ENCODE data around the gene EEIG1. TPM values are rescaled to one million over a fixed set of nuclear protein-coding genes. Genes with fewer than 3 reads are reported as not detected.

The EEIG1 gene
- total and polyA plus RNA-seq, 9 of the 15 experiments (the other 6 are each of a cell fraction or from before 2014, with no cell fraction given), result 0.17 to 16.7 (median 3.6) TPM

GRCh38 chr9:127934986-127935385, 45.8 kb downstream of the EEIG1 start:
- DNase-seq (ENCODE audit: extremely low read depth in 1 of 4, low spot score in 3 of 4), result no peak
- peaks cover 45% of the 10 kb centered on the region for H3K79me2 ChIP-seq (ENCODE audit: control insufficient read depth, insufficient read depth, low read length)
- no peak overlapping the region for H2AFZ ChIP-seq (ENCODE audit: low read depth, low read length)
- H3K4me3 ChIP-seq, result peak overlapping the region; percentile 70; the same call in 1 of the 2 replicates
- H3K9me1 ChIP-seq (ENCODE audit: control insufficient read depth, insufficient read depth, low read length), result peaks cover 3% of the 10 kb centered on the region
- peaks cover 58 to 83% of the 10 kb centered on the region in 2 experiments for H3K4me1 ChIP-seq (replicated peaks in 1 of 2; ENCODE audit: control insufficient read depth in 2 of 2, insufficient read depth in 2 of 2, low read length in 2 of 2)
- H4K20me1 ChIP-seq (replicated peaks; ENCODE audit: control insufficient read depth, insufficient read depth, low read length), result peaks cover 18% of the 10 kb centered on the region; the same call in 1 of the 2 replicates
- peaks cover 27% of the 10 kb centered on the region; the same call in 2 of the 3 replicates for H3K36me3 ChIP-seq (ENCODE audit: control insufficient read depth, insufficient read depth, low read length)
- POLR2A ChIA-PET, result interaction anchor here (0.6 to 1.6 kb wide), 3 partner anchors 25 to 123 kb away, joined by 3 to 4 read pairs (median 4); no protein-coding TSS in a partner anchor
- H3K9me3 ChIP-seq (replicated peaks; ENCODE audit: control insufficient read depth, insufficient read depth, low read depth, low read length), result no peaks in the 10 kb centered on the region
- in situ Hi-C loops (cut with MboI) (loop anchor here (5.0 kb wide), 2 partner anchors 97 to 182 kb away; no protein-coding TSS in a partner anchor), intact Hi-C loops (cut with micrococcal nuclease) (no loop called here)
- ATAC-seq, result no peak
- no peak for FAIRE-seq
- H3K4me2 ChIP-seq (ENCODE audit: insufficient read depth, low read length), result peak overlapping the region; percentile 97
- CTCF ChIA-PET (ENCODE audit: low intra/inter-chr PET ratio), result no interaction called here
- H3K9ac ChIP-seq (ENCODE audit: insufficient read depth in 1 of 2, low read depth in 2 of 2, low read length in 2 of 2), result peak overlapping the region; percentile 63 to 96
- no peaks in the 10 kb centered on the region for H3K27me3 ChIP-seq (ENCODE audit: control insufficient read depth in 2 of 2, insufficient read depth in 2 of 2, low read length in 2 of 2)
- TF ChIP-seq NCOA1 (IDR thresholded peaks at IDR 0.05; ENCODE audit: low read depth), result no peak
- no peak for TF ChIP-seq CBX3 (IDR thresholded peaks at IDR 0.05; ENCODE audit: borderline replicate concordance in 1 of 2, low read length in 2 of 2)
- peak; percentile 38; the same call in 1 of the 2 replicates for TF ChIP-seq POLR2G (IDR thresholded peaks at IDR 0.05; ENCODE audit: low read depth, low read length)
- peak; percentile 53 for TF ChIP-seq RBFOX2 (IDR thresholded peaks at IDR 0.05; ENCODE audit: low read depth, low read length)
- no peak for TF ChIP-seq PCBP2 (IDR thresholded peaks at IDR 0.05; ENCODE audit: low read depth, low read length, poor library complexity, severe bottlenecking)
- TF ChIP-seq ZBTB7A (IDR thresholded peaks at IDR 0.05; ENCODE audit: borderline replicate concordance, control insufficient read depth, low read depth, low read length), result peak; percentile 13; the same call in 1 of the 2 replicates
- no peak for TF ChIP-seq PKNOX1 (IDR thresholded peaks at IDR 0.05)
- no peak for TF ChIP-seq MTF1 (CRISPR knock-in tag; IDR thresholded peaks at IDR 0.05; ENCODE audit: borderline replicate concordance)
- TF ChIP-seq CBFA2T2 (conservative IDR thresholded peaks at IDR 0.05), result no peak
- TF ChIP-seq ZNF274 (IDR thresholded peaks at IDR 0.05; ENCODE audit: borderline replicate concordance, low read depth, low read length), result no peak
- 59% methylated on average over 11 of the region's 11 CpGs for WGBS (ENCODE audit: insufficient coverage, low coverage, missing lambda C conversion rate)
- H3K27ac ChIP-seq (ENCODE audit: extremely low read depth, low read depth, low read length), result peak overlapping the region; percentile 88
- BruUV-seq (replicated peaks), result no TSS peak

Measured in K562 (cell line).